IPS DF 4.7 (cell line): ENCODE data around the gene MRPS5.
"Not testable (repeated sequence)": the region's sequence is repeated elsewhere in the genome, so short reads cannot be mapped to it uniquely, and the experiment has no call there.

Experiments used
- DNase-seq: peaks from one replicate; pipeline ENCODE4 v3.0.0-alpha.2; 2013; ENCODE audit warnings: low spot score; ENCODE audit errors: extremely low read depth

MRPS5 gene

GRCh38 chr2:95121407-95122196 is at the start of gene MRPS5:
Gene MRPS5 (minus strand): TSS chr2:95121808. CDS start chr2:95121791, 17 bp downstream.
- DNase-seq, result no peak

DNA sequence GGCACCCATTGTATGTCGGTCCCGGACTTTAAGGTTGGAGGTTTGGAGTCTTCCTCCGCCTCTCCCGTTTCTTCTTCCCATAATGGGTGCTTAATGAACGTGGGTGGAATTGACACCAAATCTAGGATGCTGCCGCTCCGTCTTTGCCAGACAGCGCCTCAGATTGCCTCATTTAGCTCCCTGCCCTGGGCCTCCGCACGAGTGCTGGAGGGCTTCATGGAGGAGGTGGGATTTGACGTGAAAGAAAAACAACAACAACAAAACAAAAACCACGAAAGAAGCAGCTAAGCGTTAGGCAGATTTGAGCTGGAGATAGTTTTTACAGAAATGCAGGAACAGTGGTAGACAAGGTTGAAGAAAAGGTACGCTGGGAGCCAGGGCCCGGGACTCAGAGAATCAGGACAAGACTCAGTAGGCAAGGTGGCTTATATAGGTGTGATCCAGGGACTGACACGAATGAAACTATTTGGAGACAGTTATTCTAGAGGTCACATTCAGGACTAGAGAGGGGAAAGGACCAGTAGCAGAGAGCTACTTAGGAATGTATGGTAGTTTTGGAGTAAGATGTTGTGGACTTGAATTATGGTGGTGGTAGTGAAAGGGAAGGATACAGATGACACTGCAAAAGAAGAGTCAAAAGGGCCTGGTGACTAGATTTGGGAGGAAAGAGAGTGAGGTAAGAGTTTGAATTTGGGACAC is 44.6 kb upstream of the MRPS5 start:
- DNase-seq, result no peak

- peak; percentile 95 for DNase-seq
Measured at GRCh38 chr2:95165371-95166064, 43.9 kb upstream of the MRPS5 start, which contains the start of gene ZNF2. Gene ZNF2 (plus strand): TSS chr2:95165809. CDS start chr2:95176227, 10,418 bp downstream.

DNA sequence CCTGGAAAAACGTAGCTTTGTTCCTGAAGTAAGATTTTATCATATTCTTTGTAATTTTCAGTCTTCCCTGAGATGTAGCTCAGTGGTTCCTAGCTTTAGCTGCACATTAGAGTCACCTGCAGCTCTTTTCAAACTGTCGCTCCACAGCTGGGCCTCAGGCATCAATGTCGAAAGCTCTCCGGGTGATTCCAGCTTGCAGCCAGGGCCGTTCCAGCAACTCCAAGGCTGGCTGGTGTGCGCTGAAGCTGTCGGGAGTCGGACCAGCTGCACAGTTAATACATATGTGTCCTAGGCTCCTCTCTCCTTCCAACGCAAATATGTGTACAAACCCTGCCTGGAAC is 43.4 kb upstream of the MRPS5 start:
- DNase-seq, result no peak

- DNase-seq, result no peak
Measured at GRCh38 chr2:95159690-95160449, 38.3 kb upstream of the MRPS5 start, which contains the start of gene ZNF514. Gene ZNF514 (minus strand): TSS chr2:95159848. CDS start chr2:95153253, 6,595 bp downstream.

DNA sequence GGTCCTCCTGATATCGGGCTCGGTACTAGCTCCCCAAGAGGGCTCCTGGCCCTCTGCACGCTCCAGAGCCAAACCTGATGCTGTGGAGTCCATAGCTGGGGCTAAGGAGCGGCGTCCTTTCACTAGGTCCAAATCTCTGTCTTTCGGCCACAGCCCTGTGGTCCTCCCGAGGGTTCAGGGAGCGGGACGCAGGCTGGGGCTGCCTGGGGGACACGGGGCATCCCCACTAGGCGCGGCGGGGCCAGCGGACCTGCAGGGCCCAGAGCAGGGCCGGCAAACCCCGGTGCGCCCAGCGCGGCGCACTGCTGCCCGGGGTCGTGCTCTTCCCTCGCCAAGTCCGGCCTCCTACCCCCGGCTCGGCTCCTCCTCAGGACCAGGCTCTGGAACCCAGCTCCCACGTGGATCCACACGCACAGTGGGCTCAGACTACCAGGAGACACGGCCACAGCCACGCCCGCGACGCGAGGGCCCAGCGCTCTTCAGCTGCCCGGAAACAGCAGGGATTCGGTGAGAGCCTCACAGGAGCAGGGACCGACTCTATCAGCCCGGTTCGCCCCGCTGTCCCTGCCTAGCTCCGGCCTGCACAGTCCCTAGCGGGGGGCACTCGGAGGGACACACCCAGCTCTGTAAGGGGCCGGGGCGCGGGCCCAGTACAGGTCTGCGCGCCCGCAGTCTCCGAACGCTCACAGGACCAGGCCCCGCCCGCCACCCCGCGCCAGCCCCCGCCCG is 37.4 kb upstream of the MRPS5 start:
- no peak for DNase-seq

DNA sequence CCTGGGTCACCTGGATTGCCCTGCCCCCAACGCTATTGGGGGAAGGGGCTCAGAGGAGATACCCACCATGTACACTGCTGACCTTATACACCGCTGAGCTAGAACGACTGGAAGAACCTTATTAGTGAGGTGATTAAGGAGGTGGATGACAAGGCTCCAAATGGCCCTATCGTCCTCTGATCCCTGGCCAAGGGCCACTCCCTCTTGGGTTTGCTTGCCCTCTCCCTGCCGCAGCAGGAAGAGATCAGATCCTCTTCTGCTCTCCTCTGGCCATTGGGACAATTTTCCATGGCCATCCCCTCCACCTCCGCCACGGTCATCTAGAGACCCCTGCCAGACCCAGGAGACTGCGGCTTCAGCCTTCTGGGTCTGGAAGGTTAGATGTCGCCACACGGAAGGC is 36.8 kb upstream of the MRPS5 start:
- DNase-seq, result no peak

- DNase-seq, result no peak
Measured at GRCh38 chr2:95149397-95149984, 27.9 kb upstream of the MRPS5 start.

GRCh38 chr2:95143838-95144237 is 22.2 kb upstream of the MRPS5 start:
- no peak for DNase-seq

- no peak for DNase-seq
Measured at GRCh38 chr2:95138702-95139101, 17.1 kb upstream of the MRPS5 start.

- no peak for DNase-seq
Measured at GRCh38 chr2:95122197-95122551, 566 bp upstream of the MRPS5 start.

GRCh38 chr2:95121093-95121406 is 558 bp downstream of the MRPS5 start:
- DNase-seq, result no peak

GRCh38 chr2:95115418-95115817 is 6.2 kb downstream of the MRPS5 start:
- DNase-seq, result peak; percentile 22

GRCh38 chr2:95113464-95113863 is 8.1 kb downstream of the MRPS5 start:
- no peak for DNase-seq

DNA sequence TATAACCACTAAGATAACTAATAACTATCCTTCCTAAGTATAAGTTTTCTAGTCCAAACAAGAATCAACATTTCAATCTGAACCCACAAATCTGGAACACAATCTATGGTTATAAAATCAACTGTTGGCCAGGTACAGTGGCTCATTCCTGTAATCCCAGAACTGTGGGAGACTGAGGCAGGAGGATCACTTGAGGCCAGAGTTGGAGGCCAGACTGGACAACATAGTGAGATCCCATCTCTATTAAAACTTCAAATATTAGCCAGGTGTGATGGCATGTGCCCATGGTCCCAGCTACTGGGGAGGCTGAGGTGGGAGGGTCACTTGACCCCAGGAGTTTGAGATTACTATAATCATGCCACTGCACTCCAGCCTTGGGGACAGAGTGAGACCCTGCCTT is 11.2 kb downstream of the MRPS5 start:
- DNase-seq, result no peak

GRCh38 chr2:95109260-95109659 is 12.3 kb downstream of the MRPS5 start:
- no peak for DNase-seq

DNA sequence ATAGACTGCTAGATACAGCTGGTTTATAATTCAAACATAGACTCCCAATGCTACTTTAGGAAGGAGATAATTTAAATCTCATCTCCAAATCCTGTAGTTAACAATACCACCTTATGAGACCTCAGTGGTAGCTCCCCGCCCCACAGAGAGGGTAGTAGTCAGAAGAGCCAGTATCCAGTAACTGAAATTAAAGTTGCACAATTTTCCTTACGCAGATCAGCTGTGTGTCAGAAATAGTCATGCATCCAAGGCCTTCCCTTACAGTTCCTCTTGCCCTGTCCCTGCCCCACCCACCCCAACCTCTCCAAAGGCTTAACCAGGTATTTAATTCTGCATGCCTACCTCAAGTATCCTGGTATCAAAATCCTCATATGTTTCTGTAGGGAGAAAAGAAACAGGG is 15.5 kb downstream of the MRPS5 start:
- DNase-seq, result no peak

- DNase-seq, result no peak
Measured at GRCh38 chr2:95104606-95105005, 17.0 kb downstream of the MRPS5 start.

- no peak for DNase-seq
Measured at GRCh38 chr2:95099910-95100309, 21.7 kb downstream of the MRPS5 start.

DNA sequence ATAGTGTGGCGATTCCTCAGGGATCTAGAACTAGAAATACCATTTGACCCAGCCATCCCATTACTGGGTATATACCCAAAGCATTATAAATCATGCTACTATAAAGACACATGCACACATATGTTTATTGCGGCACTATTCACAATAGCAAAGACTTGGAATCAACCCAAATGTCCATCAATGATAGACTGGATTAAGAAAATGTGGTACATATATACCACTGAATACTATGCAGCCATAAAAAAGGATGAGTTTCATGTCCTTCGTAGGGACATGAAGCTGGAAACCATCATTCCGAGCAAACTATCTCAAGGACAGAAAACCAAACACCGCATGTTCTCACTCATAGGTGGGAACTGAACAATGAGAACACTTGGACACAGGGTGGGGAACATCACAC is 23.3 kb downstream of the MRPS5 start:
- not testable (repeated sequence) for DNase-seq
